ENCODE data around the gene ANO2. TPM values are rescaled to one million over a fixed set of nuclear protein-coding genes. Genes with fewer than 3 reads are reported as not detected.
"Not testable (repeated sequence)": the region's sequence is repeated elsewhere in the genome, so short reads cannot be mapped to it uniquely, and the experiment has no call there.

ANO2 gene
- total and polyA plus RNA-seq, 2 donors (not counting 3 experiments of a cell fraction or from before 2014, with no cell fraction given): 15.4 to 65.0 TPM

- ChIA-PET POLR2A (no interaction called here), CTCF (no interaction called here)
- H3K9me3 ChIP-seq (replicated peaks; ENCODE audit: control insufficient read depth, insufficient read depth, low read length): no peaks in the 10 kb centered on the region
- H3K4me2 ChIP-seq (ENCODE audit: insufficient read depth, low read length): no peak overlapping the region
- H3K4me3 ChIP-seq (replicated peaks in 1 of 3; ENCODE audit: insufficient read depth in 1 of 3, low read depth in 1 of 3, low read length in 3 of 3): no peak overlapping the region
- no peak overlapping the region for H3K9ac ChIP-seq (replicated peaks; ENCODE audit: extremely low read depth, insufficient read depth, low read length)
- H3K36me3 ChIP-seq (ENCODE audit: control insufficient read depth in 2 of 2, extremely low read depth in 1 of 2, insufficient read depth in 2 of 2, low read length in 2 of 2): peaks cover 10 to 29% of the 10 kb centered on the region in 2 experiments
- no peaks in the 10 kb centered on the region for H3K4me1 ChIP-seq (ENCODE audit: control insufficient read depth, extremely low read depth, insufficient read depth, low read length)
- H4K20me1 ChIP-seq (replicated peaks; ENCODE audit: control insufficient read depth, extremely low read depth, insufficient read depth, low read length): peaks cover 9% of the 10 kb centered on the region
- no peak overlapping the region for H3K27ac ChIP-seq (ENCODE audit: insufficient read depth, low read depth, low read length)
- H3K9me1 ChIP-seq (replicated peaks; ENCODE audit: control insufficient read depth, extremely low read depth, insufficient read depth, low read length): no peaks in the 10 kb centered on the region
- H3K79me2 ChIP-seq (ENCODE audit: control insufficient read depth, insufficient read depth, low read length): peaks cover 2% of the 10 kb centered on the region
- H2AFZ ChIP-seq (ENCODE audit: low read depth, low read length): no peak overlapping the region
- no peak for FAIRE-seq
- no peaks in the 10 kb centered on the region for H3K27me3 ChIP-seq (ENCODE audit: control insufficient read depth in 2 of 2, insufficient read depth in 2 of 2, low read length in 2 of 2)
- DNase-seq (ENCODE audit: low read depth, low spot score): no peak
- dilution Hi-C loops (cut with MboI; ENCODE audit: extremely low pct_ligation_motif_present, low sequenced_read_pairs) (no loop called here), intact Hi-C loops (cut with micrococcal nuclease) (no loop called here)
- no TSS peak for BruUV-seq (replicated peaks)
- TF ChIP-seq CTCF (IDR thresholded peaks at IDR 0.05; ENCODE audit: extremely low read depth in 1 of 2, insufficient read depth in 1 of 2, low read depth in 1 of 2, low read length in 2 of 2): no peak
- TF ChIP-seq JUN (IDR thresholded peaks at IDR 0.05; ENCODE audit: borderline replicate concordance, insufficient read depth, insufficient read length, low read depth): no peak
- TF ChIP-seq GATA2 (IDR thresholded peaks at IDR 0.05; ENCODE audit: insufficient read depth, insufficient read length, low read depth, low read length): no peak
- no peak for TF ChIP-seq POLR2AphosphoS5 (IDR thresholded peaks at IDR 0.05; ENCODE audit: insufficient read depth, low read depth, low read length)
- no peak for TF ChIP-seq EZH2 (IDR thresholded peaks at IDR 0.05; ENCODE audit: borderline replicate concordance, low read depth, low read length, severe bottlenecking)
- TF ChIP-seq POLR2A (IDR thresholded peaks at IDR 0.05; ENCODE audit: low read depth, low read length): no peak
- no peak for TF ChIP-seq MYC (IDR thresholded peaks at IDR 0.05; ENCODE audit: low read depth, low read length)
- no peak for TF ChIP-seq MAX (IDR thresholded peaks at IDR 0.05; ENCODE audit: insufficient read depth, insufficient read length)
- TF ChIP-seq FOS (IDR thresholded peaks at IDR 0.05; ENCODE audit: borderline replicate concordance, insufficient read depth, low read length): no peak
Observed at GRCh38 chr12:5888816-5889315, 56.2 kb downstream of the ANO2 start.

- H3K27me3 ChIP-seq (ENCODE audit: control insufficient read depth in 2 of 2, insufficient read depth in 2 of 2, low read length in 2 of 2); H3K79me2 ChIP-seq (ENCODE audit: control insufficient read depth, insufficient read depth, low read length); POLR2A ChIA-PET; H3K4me1 ChIP-seq (ENCODE audit: control insufficient read depth, extremely low read depth, insufficient read depth, low read length); H3K4me2 ChIP-seq (ENCODE audit: insufficient read depth, low read length); H4K20me1 ChIP-seq (replicated peaks; ENCODE audit: control insufficient read depth, extremely low read depth, insufficient read depth, low read length); FAIRE-seq; intact Hi-C loops (cut with micrococcal nuclease); DNase-seq (ENCODE audit: low read depth, low spot score); CTCF ChIA-PET; H3K9ac ChIP-seq (replicated peaks; ENCODE audit: extremely low read depth, insufficient read depth, low read length); H3K9me3 ChIP-seq (replicated peaks; ENCODE audit: control insufficient read depth, insufficient read depth, low read length); BruUV-seq (replicated peaks); H3K27ac ChIP-seq (ENCODE audit: insufficient read depth, low read depth, low read length); dilution Hi-C loops (cut with MboI; ENCODE audit: extremely low pct_ligation_motif_present, low sequenced_read_pairs); H3K4me3 ChIP-seq (replicated peaks in 1 of 3; ENCODE audit: insufficient read depth in 1 of 3, low read depth in 1 of 3, low read length in 3 of 3); H3K9me1 ChIP-seq (replicated peaks; ENCODE audit: control insufficient read depth, extremely low read depth, insufficient read depth, low read length); H2AFZ ChIP-seq (ENCODE audit: low read depth, low read length): not testable (repeated sequence)
- H3K36me3 ChIP-seq (ENCODE audit: control insufficient read depth in 2 of 2, extremely low read depth in 1 of 2, insufficient read depth in 2 of 2, low read length in 2 of 2): peaks cover 10 to 29% of the 10 kb centered on the region in 2 experiments
Observed at GRCh38 chr12:5887819-5888218, 57.2 kb downstream of the ANO2 start.
